GM21786 (cell line): Measurements from ENCODE around the gene ZNF260.
A peak's percentile ranks its signal among the peaks of the same experiment; 100 is the strongest.
"Not testable (repeated sequence)": the region's sequence is repeated elsewhere in the genome, so short reads cannot be mapped to it uniquely, and the experiment has no call there.

Source experiments
- ATAC-seq: cut with Tn5 transposase; IDR thresholded peaks from one replicate; pipeline ENCODE4 v1.9.1; 2021; ENCODE audit not compliant: unreplicated experiment

The ZNF260 gene

GRCh38 chr19:36528194-36528920, at the start of gene ZNF260:
TSS of gene ZNF260 (minus strand) at chr19:36528271. CDS start at chr19:36515238, 13,033 bp downstream.
- ATAC-seq, result peak; percentile 84

- no peak for ATAC-seq
Observed at GRCh38 chr19:36577271-36577996, 49.4 kb upstream of the ZNF260 start.

- no peak for ATAC-seq
Observed at GRCh38 chr19:36574741-36575140, 46.7 kb upstream of the ZNF260 start.

GRCh38 chr19:36573895-36574720, 46.0 kb upstream of the ZNF260 start:
- no peak for ATAC-seq

- ATAC-seq, result peak; percentile 90
Observed at GRCh38 chr19:36573020-36573894, 45.2 kb upstream of the ZNF260 start, which contains the start of gene ZNF529. TSS of gene ZNF529 (minus strand) at chr19:36573292. CDS start at chr19:36572346, 946 bp downstream.

GRCh38 chr19:36572593-36573019, 44.5 kb upstream of the ZNF260 start:
- no peak for ATAC-seq

GRCh38 chr19:36564391-36564790, 36.3 kb upstream of the ZNF260 start:
- ATAC-seq, result no peak

- no peak for ATAC-seq
Observed at GRCh38 chr19:36547001-36547732, 19.1 kb upstream of the ZNF260 start.

GRCh38 chr19:36528921-36529518, 949 bp upstream of the ZNF260 start:
- peak; percentile 14 for ATAC-seq

- no peak for ATAC-seq
Observed at GRCh38 chr19:36527873-36528193, 238 bp downstream of the ZNF260 start.

- no peak for ATAC-seq
Observed at GRCh38 chr19:36527341-36527740, 730 bp downstream of the ZNF260 start.

- ATAC-seq, result no peak
Observed at GRCh38 chr19:36526581-36526980, 1.5 kb downstream of the ZNF260 start.

- ATAC-seq, result no peak
Observed at GRCh38 chr19:36524617-36525016, 3.5 kb downstream of the ZNF260 start.

GRCh38 chr19:36514012-36514612, 14.0 kb downstream of the ZNF260 start:
- ATAC-seq, result no peak

GRCh38 chr19:36508325-36508724, 19.7 kb downstream of the ZNF260 start:
- no peak for ATAC-seq

GRCh38 chr19:36501973-36502372, 26.1 kb downstream of the ZNF260 start:
- ATAC-seq, result no peak

GRCh38 chr19:36497001-36497400, 31.1 kb downstream of the ZNF260 start:
- no peak for ATAC-seq

- ATAC-seq, result not testable (repeated sequence)
Observed at GRCh38 chr19:36492689-36493453, 35.2 kb downstream of the ZNF260 start.
